Gastrocnemius medialis (tissue), 4 donors: Measurements from ENCODE around the gene GJB3. TPM values are rescaled to one million over a fixed set of nuclear protein-coding genes. Genes with fewer than 3 reads are reported as not detected.
A peak's percentile ranks its signal among the peaks of the same experiment; 100 is the strongest.
"Not testable (repeated sequence)": the region's sequence is repeated elsewhere in the genome, so short reads cannot be mapped to it uniquely, and the experiment has no call there.

Source experiments
- ATAC-seq, 2 donors: fragments of 150-250 bp; one replicate each; pipeline ENCODE4 v1.9.1; 2016
- DNase-seq, 2 donors: peaks; one replicate each; pipeline ENCODE4 v3.0.0-alpha.2; 2019
- H3K27ac ChIP-seq, 4 donors: fragments of 200-600 bp; sonication (generic); 1 replicate in 1 of 4; 2 replicates in 3 of 4; pipeline ENCODE4 v1.5.1; 2016 to 2018; ENCODE audit warnings: mild to moderate bottlenecking in 2 of 4, moderate library complexity in 1 of 4
- H3K27me3 ChIP-seq, 3 donors: fragments of 200-600 bp; sonication (generic) in 2 of 3; 1 replicate in 1 of 3; 2 replicates in 2 of 3; pipeline versions ENCODE4 v1.5.1 to v1.6.0; 2016 to 2019; ENCODE audit warnings: mild to moderate bottlenecking in 1 of 3, moderate library complexity in 1 of 3
- H3K36me3 ChIP-seq, 2 donors: fragments of 200-600 bp; sonication (generic) in 1 of 2; one replicate each; pipeline ENCODE4 v1.5.1; 2017 to 2018
- H3K4me1 ChIP-seq, 2 donors: fragments of 200-600 bp; sonication (generic) in 1 of 2; one replicate each; pipeline ENCODE4 v1.5.1; 2016 to 2017; ENCODE audit warnings: mild to moderate bottlenecking in 2 of 2
- H3K4me3 ChIP-seq, 4 donors: fragments of 200-600 bp; sonication (generic) in 3 of 4; 1 replicate in 1 of 4; 2 replicates in 3 of 4; pipeline ENCODE4 v1.5.1; 2016 to 2019; ENCODE audit warnings: mild to moderate bottlenecking in 2 of 4
- H3K9me3 ChIP-seq, 3 donors: fragments of 200-600 bp; sonication (generic) in 2 of 3; 1 replicate in 1 of 3; 2 replicates in 2 of 3; pipeline ENCODE4 v1.5.1; 2016 to 2019
- CTCF ChIP-seq, 5 experiments: fragments of 450-650 bp in 3 of 5; fragments of 200-600 bp in 2 of 5; sonication (generic) in 2 of 5; IDR thresholded peaks in 4 of 5; conservative IDR thresholded peaks in 1 of 5; 1 replicate in 4 of 5; 2 replicates in 1 of 5; pipeline ENCODE4 v1.5.1; 2016 to 2019; ENCODE audit warnings: antibody characterized with exemption in 5 of 5, mild to moderate bottlenecking in 3 of 5, moderate library complexity in 3 of 5
- POLR2A ChIP-seq, 2 donors: fragments of 450-650 bp; IDR thresholded peaks; one replicate each; pipeline ENCODE4 v1.6.1; 2017; ENCODE audit warnings: antibody characterized with exemption in 2 of 2, mild to moderate bottlenecking in 2 of 2, moderate library complexity in 2 of 2
- in situ Hi-C, 4 donors: fragments of 200-750 bp; cut with MboI; loops; one replicate each; pipeline versions ENCODE4 v1.15.0 to v1.8.0; 2017; ENCODE audit warnings: low sequenced_read_pairs in 4 of 4
- intact Hi-C: fragments of 100-400 bp; cut with DNase I; formaldehyde crosslinking; loops from one replicate; pipeline ENCODE4 v1.15.1; 2023; ENCODE audit warnings: low total_unique reads
- total RNA-seq, 4 donors: library from RNA; depleted of rRNA; stranded (reverse); fragments of >200 nt; gene quantifications; one replicate each; pipeline versions ENCODE4 v1.1.0 to v1.2.3, GENCODE V29; 2016

The GJB3 gene
- total RNA-seq = not detected

GRCh38 chr1:34781071-34781843, at the start of gene GJB3:
Gene GJB3, plus strand, starts transcription at chr1:34781214. Its CDS starts 3,549 bp downstream, at chr1:34784763.
- H3K27ac ChIP-seq = no peak within 1 kb of the TSS
- peaks cover 43 to 48% (median 45%) of the 10 kb centered on the region in 3 donors for H3K27me3 ChIP-seq
- in situ Hi-C loops (no loop called here), intact Hi-C loops (no loop called here)
- no peaks in the 10 kb centered on the region for H3K9me3 ChIP-seq
- DNase-seq (no peak), ATAC-seq (no peak)
- TF ChIP-seq POLR2A (IDR thresholded peaks at IDR 0.05) = no peak
- TF ChIP-seq CTCF (IDR thresholded peaks at IDR 0.05 in 4 of 5, conservative IDR thresholded peaks at IDR 0.05 in 1 of 5) = no peak
- peak within 1 kb of the TSS; percentile 16 to 43 (median 24) for H3K4me3 ChIP-seq
- no peaks in the 10 kb centered on the region for H3K36me3 ChIP-seq
- peaks cover 0 to 7% of the 10 kb centered on the region in 2 donors for H3K4me1 ChIP-seq

GRCh38 chr1:34732831-34733230, 48.2 kb upstream of the GJB3 start:
- H3K27ac ChIP-seq, ATAC-seq, H3K36me3 ChIP-seq, DNase-seq, H3K9me3 ChIP-seq, H3K4me1 ChIP-seq, intact Hi-C loops, H3K4me3 ChIP-seq, H3K27me3 ChIP-seq: not testable (repeated sequence)
- in situ Hi-C loops = loop anchor here in 1 of 4 donors (25.0 kb wide), 1 partner anchor 1096 kb away; no protein-coding TSS in a partner anchor

GRCh38 chr1:34736692-34737091, 44.3 kb upstream of the GJB3 start:
- in situ Hi-C loops = loop anchor here in 1 of 4 donors (25.0 kb wide), 1 partner anchor 1099 kb away; no protein-coding TSS in a partner anchor
- intact Hi-C loops = no loop called here
- H3K4me3 ChIP-seq = no peak overlapping the region
- TF ChIP-seq POLR2A (IDR thresholded peaks at IDR 0.05) = no peak
- no peak for ATAC-seq
- H3K36me3 ChIP-seq = no peaks in the 10 kb centered on the region
- no peak for DNase-seq
- H3K27me3 ChIP-seq = peaks cover 0 to 7% (median 4%) of the 10 kb centered on the region in 3 donors
- no peak overlapping the region for H3K27ac ChIP-seq
- no peaks in the 10 kb centered on the region for H3K4me1 ChIP-seq
- no peaks in the 10 kb centered on the region for H3K9me3 ChIP-seq

- H3K4me3 ChIP-seq, H3K4me1 ChIP-seq, H3K27me3 ChIP-seq, H3K9me3 ChIP-seq, DNase-seq, intact Hi-C loops, ATAC-seq, H3K36me3 ChIP-seq, H3K27ac ChIP-seq: not testable (repeated sequence)
- in situ Hi-C loops = loop anchor here in 1 of 4 donors (25.0 kb wide), 1 partner anchor 1100 kb away; no protein-coding TSS in a partner anchor
Measured at GRCh38 chr1:34737236-34737635, 43.8 kb upstream of the GJB3 start.

GRCh38 chr1:34739613-34740012, 41.4 kb upstream of the GJB3 start:
- no peaks in the 10 kb centered on the region for H3K9me3 ChIP-seq
- intact Hi-C loops (no loop called here), in situ Hi-C loops (loop anchor here (10.0 to 25.0 kb wide), 2 partner anchors 1102 to 1105 kb away; no protein-coding TSS in a partner anchor)
- no peaks in the 10 kb centered on the region for H3K36me3 ChIP-seq
- no peak for DNase-seq
- peaks cover 0 to 7% (median 4%) of the 10 kb centered on the region in 3 donors for H3K27me3 ChIP-seq
- no peak overlapping the region for H3K4me3 ChIP-seq
- H3K27ac ChIP-seq = no peak overlapping the region
- no peaks in the 10 kb centered on the region for H3K4me1 ChIP-seq
- TF ChIP-seq CTCF (IDR thresholded peaks at IDR 0.05 in 4 of 5, conservative IDR thresholded peaks at IDR 0.05 in 1 of 5) = no peak
- TF ChIP-seq POLR2A (IDR thresholded peaks at IDR 0.05) = no peak
- no peak for ATAC-seq

- Histone ChIP-seq H3K27ac (no peak overlapping the region), H3K27me3 (peaks cover 0 to 7% (median 4%) of the 10 kb centered on the region in 3 donors), H3K36me3 (no peaks in the 10 kb centered on the region), H3K9me3 (no peaks in the 10 kb centered on the region), H3K4me1 (no peaks in the 10 kb centered on the region), H3K4me3 (no peak overlapping the region)
- in situ Hi-C loops = loop anchor here (10.0 to 25.0 kb wide), 2 partner anchors 1103 to 1106 kb away; no protein-coding TSS in a partner anchor
- DNase-seq (no peak), ATAC-seq (no peak)
- intact Hi-C loops = no loop called here
- TF ChIP-seq CTCF (IDR thresholded peaks at IDR 0.05 in 4 of 5, conservative IDR thresholded peaks at IDR 0.05 in 1 of 5) = no peak
- TF ChIP-seq POLR2A (IDR thresholded peaks at IDR 0.05) = no peak
Measured at GRCh38 chr1:34740161-34740868, 40.7 kb upstream of the GJB3 start.
